Liver (tissue), 3 donors: ENCODE data around the gene VBP1.

Experiments
- ATF3 ChIP-seq: IDR thresholded peaks from 2 replicates; pipeline ENCODE4 v1.6.1; 2016; ENCODE audit warnings: antibody characterized with exemption
- GABPA ChIP-seq, 2 donors: IDR thresholded peaks in 1 of 2; conservative IDR thresholded peaks in 1 of 2; 2 replicates each; pipeline ENCODE4 v1.6.1; 2016; ENCODE audit warnings: antibody characterized with exemption in 2 of 2, mild to moderate bottlenecking in 1 of 2, moderate library complexity in 1 of 2
- RAD21 ChIP-seq, 2 donors: IDR thresholded peaks; 2 replicates each; pipeline ENCODE4 v1.6.1; 2016; ENCODE audit warnings: antibody characterized with exemption in 2 of 2, mild to moderate bottlenecking in 2 of 2
- RXRA ChIP-seq, 2 donors: IDR thresholded peaks; 2 replicates each; pipeline ENCODE4 v1.6.1; 2017 to 2018; ENCODE audit warnings: antibody characterized with exemption in 2 of 2, mild to moderate bottlenecking in 1 of 2
- TF ChIP-seq, protein P1 (sequence below): fragments of 150-350 bp; IDR thresholded peaks from 2 replicates; pipeline ENCODE4 v1.5.1; 2017; ENCODE audit warnings: improper control_type of control experiment, low read depth, low read length; ENCODE audit not compliant: missing input control
- donor health status: healthy.
- donor health status: healthy.

GRCh38 chrX:155221351-155221750 lies 5.1 kb downstream of the VBP1 start:
- TF ChIP-seq, protein P1, sequence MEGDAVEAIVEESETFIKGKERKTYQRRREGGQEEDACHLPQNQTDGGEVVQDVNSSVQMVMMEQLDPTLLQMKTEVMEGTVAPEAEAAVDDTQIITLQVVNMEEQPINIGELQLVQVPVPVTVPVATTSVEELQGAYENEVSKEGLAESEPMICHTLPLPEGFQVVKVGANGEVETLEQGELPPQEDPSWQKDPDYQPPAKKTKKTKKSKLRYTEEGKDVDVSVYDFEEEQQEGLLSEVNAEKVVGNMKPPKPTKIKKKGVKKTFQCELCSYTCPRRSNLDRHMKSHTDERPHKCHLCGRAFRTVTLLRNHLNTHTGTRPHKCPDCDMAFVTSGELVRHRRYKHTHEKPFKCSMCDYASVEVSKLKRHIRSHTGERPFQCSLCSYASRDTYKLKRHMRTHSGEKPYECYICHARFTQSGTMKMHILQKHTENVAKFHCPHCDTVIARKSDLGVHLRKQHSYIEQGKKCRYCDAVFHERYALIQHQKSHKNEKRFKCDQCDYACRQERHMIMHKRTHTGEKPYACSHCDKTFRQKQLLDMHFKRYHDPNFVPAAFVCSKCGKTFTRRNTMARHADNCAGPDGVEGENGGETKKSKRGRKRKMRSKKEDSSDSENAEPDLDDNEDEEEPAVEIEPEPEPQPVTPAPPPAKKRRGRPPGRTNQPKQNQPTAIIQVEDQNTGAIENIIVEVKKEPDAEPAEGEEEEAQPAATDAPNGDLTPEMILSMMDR = no peak
- TF ChIP-seq ATF3 = no peak
- TF ChIP-seq RAD21 (IDR thresholded peaks at IDR 0.05) = no peak
- no peak for TF ChIP-seq GABPA (IDR thresholded peaks at IDR 0.05 in 1 of 2, conservative IDR thresholded peaks at IDR 0.05 in 1 of 2)
- TF ChIP-seq RXRA (IDR thresholded peaks at IDR 0.05) = no peak
